Ishikawa (cell line): ENCODE results near the gene MARCHF5.

Experiments used
- CEBPB ChIP-seq: IDR thresholded peaks from 2 replicates; pipeline ENCODE4 v1.6.1; 2012
- CREB1 ChIP-seq: IDR thresholded peaks from 2 replicates; pipeline ENCODE4 v1.6.1; 2012; ENCODE audit warnings: low read depth
- EGR1 ChIP-seq: IDR thresholded peaks from 2 replicates; pipeline ENCODE4 v1.6.1; 2012
- EP300 ChIP-seq: IDR thresholded peaks from 2 replicates; pipeline ENCODE4 v1.6.1; 2012; ENCODE audit warnings: borderline replicate concordance
- FOXM1 ChIP-seq: IDR thresholded peaks from 2 replicates; pipeline ENCODE4 v1.6.1; 2012; ENCODE audit warnings: low read depth, borderline replicate concordance
- MAX ChIP-seq: IDR thresholded peaks from 2 replicates; pipeline ENCODE4 v1.6.1; 2012
- NFIC ChIP-seq: IDR thresholded peaks from 2 replicates; pipeline ENCODE4 v1.6.1; 2012
- RAD21 ChIP-seq: IDR thresholded peaks from 2 replicates; pipeline ENCODE4 v1.6.1; 2012; ENCODE audit warnings: low read depth
- REST ChIP-seq: IDR thresholded peaks from 2 replicates; pipeline ENCODE4 v1.6.1; 2012; ENCODE audit warnings: low read depth, mild to moderate bottlenecking
- TAF1 ChIP-seq: IDR thresholded peaks from 2 replicates; pipeline ENCODE4 v1.6.1; 2012; ENCODE audit warnings: low read depth, mild to moderate bottlenecking
- TCF12 ChIP-seq: IDR thresholded peaks from 2 replicates; pipeline ENCODE4 v1.6.1; 2012; ENCODE audit warnings: low read depth
- TEAD4 ChIP-seq: IDR thresholded peaks from 2 replicates; pipeline ENCODE4 v1.6.1; 2012
- USF1 ChIP-seq: IDR thresholded peaks from 2 replicates; pipeline ENCODE4 v1.6.1; 2012
- YY1 ChIP-seq: IDR thresholded peaks from 2 replicates; pipeline ENCODE4 v1.6.1; 2012; ENCODE audit warnings: low read depth
- ZBTB7A ChIP-seq: IDR thresholded peaks from 2 replicates; pipeline ENCODE4 v1.6.1; 2012; ENCODE audit warnings: low read depth

MARCHF5 gene

GRCh38 chr10:92242910-92243671, 47.9 kb upstream of the MARCHF5 start:
- TF ChIP-seq USF1 (no peak), MAX (0 out of 2 replicates have a peak, but pooled peaks have one; percentile 46)

GRCh38 chr10:92244796-92245195, 46.2 kb upstream of the MARCHF5 start:
- TF ChIP-seq EP300, result no peak
- no peak for TF ChIP-seq REST
- no peak for TF ChIP-seq YY1
- no peak for TF ChIP-seq MAX
- no peak for TF ChIP-seq FOXM1
- no peak for TF ChIP-seq TAF1
- no peak for TF ChIP-seq CEBPB
- TF ChIP-seq USF1, result no peak
- TF ChIP-seq ZBTB7A, result no peak
- no peak for TF ChIP-seq TCF12
- TF ChIP-seq CREB1, result no peak
- no peak for TF ChIP-seq EGR1
- no peak for TF ChIP-seq RAD21
- TF ChIP-seq NFIC, result no peak

GRCh38 chr10:92248566-92248965, 42.4 kb upstream of the MARCHF5 start:
- TF ChIP-seq FOXM1, result no peak
- TF ChIP-seq REST, result no peak
- no peak for TF ChIP-seq EGR1
- no peak for TF ChIP-seq CREB1
- TF ChIP-seq YY1, result no peak
- no peak for TF ChIP-seq MAX
- TF ChIP-seq USF1, result no peak
- TF ChIP-seq RAD21, result no peak
- no peak for TF ChIP-seq EP300
- no peak for TF ChIP-seq NFIC
- TF ChIP-seq TAF1, result no peak
- TF ChIP-seq ZBTB7A, result no peak
- TF ChIP-seq CEBPB, result no peak
- no peak for TF ChIP-seq TEAD4
- TF ChIP-seq TCF12, result no peak

GRCh38 chr10:92263396-92263795, 27.6 kb upstream of the MARCHF5 start:
- no peak for TF ChIP-seq NFIC
- no peak for TF ChIP-seq CREB1
- no peak for TF ChIP-seq EP300
- TF ChIP-seq REST, result no peak
- TF ChIP-seq FOXM1, result no peak
- no peak for TF ChIP-seq MAX
- no peak for TF ChIP-seq TAF1
- no peak for TF ChIP-seq TEAD4
- no peak for TF ChIP-seq CEBPB
- no peak for TF ChIP-seq RAD21
- no peak for TF ChIP-seq TCF12
- TF ChIP-seq ZBTB7A, result no peak
- TF ChIP-seq USF1, result no peak
